ENCODE results near the gene VSTM2B.

VSTM2B gene

GRCh38 chr19:29598036-29598435, 72.2 kb downstream of the VSTM2B start:
- H3K27ac ChIP-seq (ENCODE audit: low read depth, low read length, poor library complexity, severe bottlenecking): no peak overlapping the region

GRCh38 chr19:29598496-29598895, 72.7 kb downstream of the VSTM2B start:
- no peak overlapping the region for H3K4me2 ChIP-seq (ENCODE audit: low read length)
- no peak overlapping the region for H3K9ac ChIP-seq (ENCODE audit: low read length)
- H3K4me1 ChIP-seq (ENCODE audit: insufficient read depth, low read length, severe bottlenecking): no peaks in the 10 kb centered on the region
- H3K4me3 ChIP-seq (ENCODE audit: low read depth, low read length, poor library complexity, severe bottlenecking): no peak overlapping the region
- no peaks in the 10 kb centered on the region for H3K9me3 ChIP-seq (ENCODE audit: low read length)
- no peaks in the 10 kb centered on the region for H3K9me2 ChIP-seq (ENCODE audit: low read depth, low read length)
- no peaks in the 10 kb centered on the region for H3F3A ChIP-seq (ENCODE audit: insufficient read depth, low read length)
- TF ChIP-seq EZH2 (IDR thresholded peaks at IDR 0.05; ENCODE audit: borderline replicate concordance, low read length) (no peak), CTCF (IDR thresholded peaks at IDR 0.05; ENCODE audit: low read length) (no peak)
- no peaks in the 10 kb centered on the region for H3K27me3 ChIP-seq (ENCODE audit: insufficient read depth, low read length)
- no peaks in the 10 kb centered on the region for H3K36me3 ChIP-seq (ENCODE audit: insufficient read depth, low read length)
- no peak overlapping the region for H2AFZ ChIP-seq (ENCODE audit: low read length)
- no peaks in the 10 kb centered on the region for H4K20me1 ChIP-seq (ENCODE audit: insufficient read depth, low read length)
- H3K27ac ChIP-seq (ENCODE audit: low read depth, low read length, poor library complexity, severe bottlenecking): no peak overlapping the region
- no peaks in the 10 kb centered on the region for H3K79me2 ChIP-seq (ENCODE audit: insufficient read depth, low read length)

More at GRCh38 chr19:29598036-29598435, 72.2 kb downstream of the VSTM2B start:
- no peak overlapping the region for H2AFZ ChIP-seq (ENCODE audit: low read length)
- TF ChIP-seq CTCF (IDR thresholded peaks at IDR 0.05; ENCODE audit: low read length) (no peak), EZH2 (IDR thresholded peaks at IDR 0.05; ENCODE audit: borderline replicate concordance, low read length) (no peak)
- H3K36me3 ChIP-seq (ENCODE audit: insufficient read depth, low read length): no peaks in the 10 kb centered on the region
- no peaks in the 10 kb centered on the region for H4K20me1 ChIP-seq (ENCODE audit: insufficient read depth, low read length)
- H3K9me3 ChIP-seq (ENCODE audit: low read length): no peaks in the 10 kb centered on the region
- H3K79me2 ChIP-seq (ENCODE audit: insufficient read depth, low read length): no peaks in the 10 kb centered on the region
- H3K27me3 ChIP-seq (ENCODE audit: insufficient read depth, low read length): no peaks in the 10 kb centered on the region
- no peak overlapping the region for H3K4me3 ChIP-seq (ENCODE audit: low read depth, low read length, poor library complexity, severe bottlenecking)
- H3F3A ChIP-seq (ENCODE audit: insufficient read depth, low read length): no peaks in the 10 kb centered on the region
- no peak overlapping the region for H3K9ac ChIP-seq (ENCODE audit: low read length)
- no peaks in the 10 kb centered on the region for H3K4me1 ChIP-seq (ENCODE audit: insufficient read depth, low read length, severe bottlenecking)
- no peak overlapping the region for H3K4me2 ChIP-seq (ENCODE audit: low read length)
- H3K9me2 ChIP-seq (ENCODE audit: low read depth, low read length): no peaks in the 10 kb centered on the region

- peaks cover 21% of the 10 kb centered on the region for H3K4me1 ChIP-seq (ENCODE audit: insufficient read depth, low read length, severe bottlenecking)
- no peak overlapping the region for H3K4me3 ChIP-seq (ENCODE audit: low read depth, low read length, poor library complexity, severe bottlenecking)
- TF ChIP-seq EZH2 (IDR thresholded peaks at IDR 0.05; ENCODE audit: borderline replicate concordance, low read length) (no peak), CTCF (IDR thresholded peaks at IDR 0.05; ENCODE audit: low read length) (no peak)
- H3K9ac ChIP-seq (ENCODE audit: low read length): no peak overlapping the region
- H3K79me2 ChIP-seq (ENCODE audit: insufficient read depth, low read length): 0 out of 2 replicates have a peak, but pooled peaks cover 3% of the 10 kb centered on the region
- H3K27me3 ChIP-seq (ENCODE audit: insufficient read depth, low read length): no peaks in the 10 kb centered on the region
- no peak overlapping the region for H3K4me2 ChIP-seq (ENCODE audit: low read length)
- no peak overlapping the region for H3K27ac ChIP-seq (ENCODE audit: low read depth, low read length, poor library complexity, severe bottlenecking)
- no peaks in the 10 kb centered on the region for H3K9me3 ChIP-seq (ENCODE audit: low read length)
- H3K9me2 ChIP-seq (ENCODE audit: low read depth, low read length): no peaks in the 10 kb centered on the region
- H4K20me1 ChIP-seq (ENCODE audit: insufficient read depth, low read length): no peaks in the 10 kb centered on the region
- no peaks in the 10 kb centered on the region for H3F3A ChIP-seq (ENCODE audit: insufficient read depth, low read length)
- H2AFZ ChIP-seq (ENCODE audit: low read length): no peak overlapping the region
- no peaks in the 10 kb centered on the region for H3K36me3 ChIP-seq (ENCODE audit: insufficient read depth, low read length)
Observed at GRCh38 chr19:29603308-29603707, 77.5 kb downstream of the VSTM2B start.

All from OCI-LY1 (cell line).